ENCODE measurements around the gene CDKAL1.

The CDKAL1 gene

GRCh38 chr6:20873425-20874190 is 339.4 kb downstream of the CDKAL1 start:
- 96% methylated on average over 3 of the region's 7 CpGs for WGBS (ENCODE audit: insufficient coverage)
- DNase-seq: no peak
- CTCF ChIA-PET: interaction anchor here (1.2 kb wide), 1 partner anchor 715 kb away, joined by 4 read pairs; no protein-coding TSS in a partner anchor
- POLR2A ChIA-PET: no interaction called here
- Histone ChIP-seq H3K4me3 (ENCODE audit: control insufficient read depth in 1 of 7, extremely low read depth in 1 of 7, insufficient read depth in 4 of 7, low read depth in 2 of 7, low read length in 6 of 7) (no peak overlapping the region), H3K4me1 (ENCODE audit: control extremely low read depth in 1 of 4, control insufficient read depth in 4 of 4, insufficient read depth in 4 of 4, low read length in 3 of 4) (peaks cover 0 to 16% (median 5%) of the 10 kb centered on the region in 4 experiments), H3K27me3 (replicated peaks in 2 of 5; ENCODE audit: control insufficient read depth in 4 of 5, insufficient read depth in 5 of 5, low read length in 4 of 5) (no peaks in the 10 kb centered on the region), H3K9me3 (ENCODE audit: control extremely low read depth in 1 of 5, control insufficient read depth in 4 of 5, insufficient read depth in 2 of 5, low read depth in 1 of 5, low read length in 4 of 5) (no peaks in the 10 kb centered on the region), H3K36me3 (ENCODE audit: control insufficient read depth in 4 of 4, insufficient read depth in 4 of 4, low read length in 3 of 4) (no peaks in the 10 kb centered on the region), H3K27ac (ENCODE audit: insufficient read depth in 1 of 2, low read depth in 1 of 2, low read length in 2 of 2, poor library complexity in 1 of 2, severe bottlenecking in 2 of 2) (no peak overlapping the region)

GRCh38 chr6:20875369-20875963 is 341.2 kb downstream of the CDKAL1 start:
- Histone ChIP-seq H3K27ac (ENCODE audit: insufficient read depth in 1 of 2, low read depth in 1 of 2, low read length in 2 of 2, poor library complexity in 1 of 2, severe bottlenecking in 2 of 2) (no peak overlapping the region), H3K4me1 (ENCODE audit: control extremely low read depth in 1 of 4, control insufficient read depth in 4 of 4, insufficient read depth in 4 of 4, low read length in 3 of 4) (peaks cover 0 to 10% (median 5%) of the 10 kb centered on the region in 4 experiments), H3K9me3 (ENCODE audit: control extremely low read depth in 1 of 5, control insufficient read depth in 4 of 5, insufficient read depth in 2 of 5, low read depth in 1 of 5, low read length in 4 of 5) (no peaks in the 10 kb centered on the region), H3K36me3 (ENCODE audit: control insufficient read depth in 4 of 4, insufficient read depth in 4 of 4, low read length in 3 of 4) (no peaks in the 10 kb centered on the region), H3K4me3 (ENCODE audit: control insufficient read depth in 1 of 7, extremely low read depth in 1 of 7, insufficient read depth in 4 of 7, low read depth in 2 of 7, low read length in 6 of 7) (no peak overlapping the region), H3K27me3 (replicated peaks in 2 of 5; ENCODE audit: control insufficient read depth in 4 of 5, insufficient read depth in 5 of 5, low read length in 4 of 5) (no peaks in the 10 kb centered on the region)
- POLR2A ChIA-PET: no interaction called here
- CTCF ChIA-PET: interaction anchor here (0.6 to 1.0 kb wide), 3 partner anchors 9 to 712 kb away, joined by 3 read pairs; no protein-coding TSS in a partner anchor
- DNase-seq: peak; percentile 28 to 58 (median 55)
- WGBS (ENCODE audit: insufficient coverage): no CpG with 5 or more reads among the region's 1 CpG

- Histone ChIP-seq H3K4me3 (ENCODE audit: control insufficient read depth in 1 of 7, extremely low read depth in 1 of 7, insufficient read depth in 4 of 7, low read depth in 2 of 7, low read length in 6 of 7) (no peak overlapping the region), H3K4me1 (ENCODE audit: control extremely low read depth in 1 of 4, control insufficient read depth in 4 of 4, insufficient read depth in 4 of 4, low read length in 3 of 4) (peaks cover 0 to 8% (median 5%) of the 10 kb centered on the region in 4 experiments), H3K27ac (ENCODE audit: insufficient read depth in 1 of 2, low read depth in 1 of 2, low read length in 2 of 2, poor library complexity in 1 of 2, severe bottlenecking in 2 of 2) (no peak overlapping the region), H3K36me3 (ENCODE audit: control insufficient read depth in 4 of 4, insufficient read depth in 4 of 4, low read length in 3 of 4) (no peaks in the 10 kb centered on the region), H3K9me3 (ENCODE audit: control extremely low read depth in 1 of 5, control insufficient read depth in 4 of 5, insufficient read depth in 2 of 5, low read depth in 1 of 5, low read length in 4 of 5) (no peaks in the 10 kb centered on the region), H3K27me3 (replicated peaks in 2 of 5; ENCODE audit: control insufficient read depth in 4 of 5, insufficient read depth in 5 of 5, low read length in 4 of 5) (no peaks in the 10 kb centered on the region)
- 93% methylated on average over 2 of the region's 2 CpGs for WGBS (ENCODE audit: insufficient coverage)
- CTCF ChIA-PET: interaction anchor here (0.9 to 1.0 kb wide), 2 partner anchors 9 to 712 kb away, joined by 3 read pairs; no protein-coding TSS in a partner anchor
- POLR2A ChIA-PET: no interaction called here
- peak; percentile 3 to 73 (median 55) for DNase-seq
These were observed 341.8 kb downstream of the CDKAL1 start for GRCh38 chr6:20876036-20876435.

- no peak overlapping the region for H3K27ac ChIP-seq (ENCODE audit: insufficient read depth in 1 of 2, low read depth in 1 of 2, low read length in 2 of 2, poor library complexity in 1 of 2, severe bottlenecking in 2 of 2)
- no peak for DNase-seq
- H3K4me1 ChIP-seq (ENCODE audit: control extremely low read depth in 1 of 4, control insufficient read depth in 4 of 4, insufficient read depth in 4 of 4, low read length in 3 of 4): peaks cover 0 to 8% (median 5%) of the 10 kb centered on the region in 4 experiments
- no CpG with 5 or more reads among the region's 2 CpGs for WGBS (ENCODE audit: insufficient coverage)
- H3K36me3 ChIP-seq (ENCODE audit: control insufficient read depth in 4 of 4, insufficient read depth in 4 of 4, low read length in 3 of 4): no peaks in the 10 kb centered on the region
- POLR2A ChIA-PET: no interaction called here
- H3K4me3 ChIP-seq (ENCODE audit: control insufficient read depth in 1 of 7, extremely low read depth in 1 of 7, insufficient read depth in 4 of 7, low read depth in 2 of 7, low read length in 6 of 7): no peak overlapping the region
- no peaks in the 10 kb centered on the region for H3K27me3 ChIP-seq (replicated peaks in 2 of 5; ENCODE audit: control insufficient read depth in 4 of 5, insufficient read depth in 5 of 5, low read length in 4 of 5)
- no peaks in the 10 kb centered on the region for H3K9me3 ChIP-seq (ENCODE audit: control extremely low read depth in 1 of 5, control insufficient read depth in 4 of 5, insufficient read depth in 2 of 5, low read depth in 1 of 5, low read length in 4 of 5)
- CTCF ChIA-PET: no interaction called here
These were observed 342.3 kb downstream of the CDKAL1 start for GRCh38 chr6:20876561-20876960.

GRCh38 chr6:20877008-20877937 is 343.0 kb downstream of the CDKAL1 start:
- 98% methylated on average over 4 of the region's 6 CpGs for WGBS (ENCODE audit: insufficient coverage)
- DNase-seq: peak; percentile 3 to 74 (median 59)
- ChIA-PET POLR2A (no interaction called here), CTCF (interaction anchor here (0.9 to 1.2 kb wide), 2 partner anchors 317 to 711 kb away, joined by 3 to 4 read pairs; no protein-coding TSS in a partner anchor)
- H3K4me1 ChIP-seq (ENCODE audit: control extremely low read depth in 1 of 4, control insufficient read depth in 4 of 4, insufficient read depth in 4 of 4, low read length in 3 of 4): peaks cover 0 to 8% (median 5%) of the 10 kb centered on the region in 4 experiments
- H3K36me3 ChIP-seq (ENCODE audit: control insufficient read depth in 4 of 4, insufficient read depth in 4 of 4, low read length in 3 of 4): peaks cover 0 to 4% (median 2%) of the 10 kb centered on the region in 4 experiments
- peaks cover 0 to 4% (median 2%) of the 10 kb centered on the region in 5 experiments for H3K9me3 ChIP-seq (ENCODE audit: control extremely low read depth in 1 of 5, control insufficient read depth in 4 of 5, insufficient read depth in 2 of 5, low read depth in 1 of 5, low read length in 4 of 5)
- peak overlapping the region in 1 of 2 experiments; percentile 44 for H3K27ac ChIP-seq (ENCODE audit: insufficient read depth in 1 of 2, low read depth in 1 of 2, low read length in 2 of 2, poor library complexity in 1 of 2, severe bottlenecking in 2 of 2)
- no peak overlapping the region for H3K4me3 ChIP-seq (ENCODE audit: control insufficient read depth in 1 of 7, extremely low read depth in 1 of 7, insufficient read depth in 4 of 7, low read depth in 2 of 7, low read length in 6 of 7)
- H3K27me3 ChIP-seq (replicated peaks in 2 of 5; ENCODE audit: control insufficient read depth in 4 of 5, insufficient read depth in 5 of 5, low read length in 4 of 5): no peaks in the 10 kb centered on the region

- no peak for DNase-seq
- H3K27me3 ChIP-seq (replicated peaks in 2 of 5; ENCODE audit: control insufficient read depth in 4 of 5, insufficient read depth in 5 of 5, low read length in 4 of 5): no peaks in the 10 kb centered on the region
- WGBS (ENCODE audit: insufficient coverage): no CpG with 5 or more reads among the region's 1 CpG
- peaks cover 0 to 13% (median 3%) of the 10 kb centered on the region in 5 experiments for H3K9me3 ChIP-seq (ENCODE audit: control extremely low read depth in 1 of 5, control insufficient read depth in 4 of 5, insufficient read depth in 2 of 5, low read depth in 1 of 5, low read length in 4 of 5)
- POLR2A ChIA-PET: no interaction called here
- H3K36me3 ChIP-seq (ENCODE audit: control insufficient read depth in 4 of 4, insufficient read depth in 4 of 4, low read length in 3 of 4): peaks cover 0 to 6% (median 2%) of the 10 kb centered on the region in 4 experiments
- CTCF ChIA-PET: no interaction called here
- H3K4me3 ChIP-seq (ENCODE audit: control insufficient read depth in 1 of 7, extremely low read depth in 1 of 7, insufficient read depth in 4 of 7, low read depth in 2 of 7, low read length in 6 of 7): no peak overlapping the region
- no peak overlapping the region for H3K27ac ChIP-seq (ENCODE audit: insufficient read depth in 1 of 2, low read depth in 1 of 2, low read length in 2 of 2, poor library complexity in 1 of 2, severe bottlenecking in 2 of 2)
- H3K4me1 ChIP-seq (ENCODE audit: control extremely low read depth in 1 of 4, control insufficient read depth in 4 of 4, insufficient read depth in 4 of 4, low read length in 3 of 4): peaks cover 0 to 8% (median 5%) of the 10 kb centered on the region in 4 experiments
These were observed 344.9 kb downstream of the CDKAL1 start for GRCh38 chr6:20879121-20879520.

All from common myeloid progenitor, CD34-positive (primary cell).